Ecto neural progenitor cell (in vitro differentiated cells): Measurements from ENCODE around the gene PDLIM7.
A peak's percentile ranks its signal among the peaks of the same experiment; 100 is the strongest.
"Not testable (repeated sequence)": the region's sequence is repeated elsewhere in the genome, so short reads cannot be mapped to it uniquely, and the experiment has no call there.

ENCODE experiments used
- DNase-seq: peaks from one replicate; pipeline ENCODE4 v3.0.0-alpha.2; 2018; ENCODE audit warnings: low spot score

PDLIM7 gene, protein sequence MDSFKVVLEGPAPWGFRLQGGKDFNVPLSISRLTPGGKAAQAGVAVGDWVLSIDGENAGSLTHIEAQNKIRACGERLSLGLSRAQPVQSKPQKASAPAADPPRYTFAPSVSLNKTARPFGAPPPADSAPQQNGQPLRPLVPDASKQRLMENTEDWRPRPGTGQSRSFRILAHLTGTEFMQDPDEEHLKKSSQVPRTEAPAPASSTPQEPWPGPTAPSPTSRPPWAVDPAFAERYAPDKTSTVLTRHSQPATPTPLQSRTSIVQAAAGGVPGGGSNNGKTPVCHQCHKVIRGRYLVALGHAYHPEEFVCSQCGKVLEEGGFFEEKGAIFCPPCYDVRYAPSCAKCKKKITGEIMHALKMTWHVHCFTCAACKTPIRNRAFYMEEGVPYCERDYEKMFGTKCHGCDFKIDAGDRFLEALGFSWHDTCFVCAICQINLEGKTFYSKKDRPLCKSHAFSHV

DNA sequence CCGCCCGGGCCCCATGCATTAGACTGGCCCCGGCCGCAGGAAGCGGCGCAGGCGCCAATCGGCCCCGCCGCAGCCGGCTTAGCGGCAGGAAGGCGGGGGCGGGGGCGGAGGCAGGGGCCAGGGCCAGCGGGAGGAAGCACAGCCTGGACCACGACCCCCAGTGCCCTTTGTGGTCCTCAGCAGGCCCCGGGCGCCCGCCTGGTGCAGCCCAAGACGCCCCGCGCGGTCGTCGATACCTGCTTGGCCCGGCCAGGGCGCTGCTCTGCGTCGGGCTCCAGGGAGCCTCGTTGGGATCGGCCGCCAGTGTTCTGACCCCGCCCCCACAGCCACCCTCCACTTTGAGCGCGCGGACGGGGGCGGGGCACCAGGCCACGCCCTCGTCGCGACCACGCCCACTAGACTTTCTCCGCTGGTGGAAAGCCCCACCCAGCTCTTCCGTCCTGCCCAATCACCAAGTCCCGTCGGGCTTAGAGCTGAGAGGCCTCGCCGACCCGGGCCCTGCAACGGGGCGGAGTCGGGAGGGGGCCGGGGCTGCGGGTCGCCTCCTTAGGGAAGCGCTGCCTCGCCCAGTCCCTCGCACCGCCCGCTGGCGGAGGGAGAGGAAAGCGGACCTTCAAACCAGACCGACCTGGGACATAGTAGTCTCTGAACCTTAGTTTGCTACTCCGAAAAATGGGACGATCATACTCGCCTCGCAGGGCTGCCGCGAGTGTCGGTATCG, at the start of gene PDLIM7:
PDLIM7 (minus strand) TSS at position 313 of the 721 bp plus-strand sequence. CDS start 1,092 bp downstream, outside the sequence.
- peak; percentile 98 for DNase-seq

DNA sequence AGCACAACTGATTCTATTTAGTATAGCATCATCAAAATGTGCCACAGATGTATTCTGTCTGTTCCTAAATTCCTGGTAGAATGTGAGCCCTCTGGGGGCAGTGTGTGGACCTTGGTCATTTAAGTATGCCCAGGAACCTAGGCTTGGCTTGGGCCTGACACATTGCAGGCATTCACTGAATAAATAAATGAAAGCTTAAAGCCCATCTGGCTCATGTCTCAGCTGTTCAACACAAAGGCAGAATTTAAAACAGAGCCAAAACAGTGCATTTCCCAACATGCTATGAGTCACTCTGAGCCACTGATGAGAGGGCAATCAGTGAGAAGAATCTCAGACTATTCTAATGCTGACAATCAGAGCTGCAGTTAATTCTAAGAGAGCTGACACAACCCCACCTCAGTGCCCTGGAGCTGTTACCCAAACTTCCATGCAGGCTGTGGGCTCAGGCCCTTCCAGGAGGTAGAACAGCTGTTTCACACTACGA, 48.9 kb upstream of the PDLIM7 start:
- DNase-seq: no peak

DNA sequence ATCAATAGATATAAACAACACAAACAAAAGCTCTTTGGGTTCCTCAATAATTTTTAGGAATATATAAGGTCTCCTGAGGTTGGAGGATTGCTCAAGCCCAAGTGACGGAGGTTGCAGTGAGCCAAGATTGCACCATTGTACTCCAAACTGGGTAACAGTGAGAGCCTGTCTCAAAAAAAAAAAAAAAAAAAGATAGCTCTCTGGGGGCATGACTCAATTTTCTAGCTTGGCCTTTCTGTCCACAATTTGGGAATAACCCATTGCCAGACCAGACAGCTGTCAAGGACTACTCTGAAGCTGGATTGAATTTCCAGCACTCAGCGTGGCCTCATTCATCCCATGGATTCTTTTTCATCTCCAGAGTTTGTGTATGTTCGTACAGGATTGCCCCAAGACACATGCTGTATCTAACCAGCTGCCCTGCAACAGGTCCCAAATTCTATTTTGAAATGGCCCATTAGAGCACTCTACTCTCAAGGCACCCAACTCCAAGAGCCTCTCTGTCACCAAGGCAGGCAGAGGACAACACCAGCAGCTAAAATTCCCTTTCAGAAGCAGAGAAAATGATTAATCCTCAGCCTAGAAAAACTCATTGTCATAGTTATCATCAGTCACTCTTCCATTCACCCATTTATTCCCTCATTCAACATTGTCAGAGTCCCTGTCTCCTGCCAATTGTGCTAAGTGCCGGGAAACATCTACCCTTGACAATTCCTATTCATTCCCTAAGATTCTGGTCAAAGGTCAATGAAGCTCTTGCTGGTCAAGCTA, 48.3 kb upstream of the PDLIM7 start:
- DNase-seq: no peak

DNA sequence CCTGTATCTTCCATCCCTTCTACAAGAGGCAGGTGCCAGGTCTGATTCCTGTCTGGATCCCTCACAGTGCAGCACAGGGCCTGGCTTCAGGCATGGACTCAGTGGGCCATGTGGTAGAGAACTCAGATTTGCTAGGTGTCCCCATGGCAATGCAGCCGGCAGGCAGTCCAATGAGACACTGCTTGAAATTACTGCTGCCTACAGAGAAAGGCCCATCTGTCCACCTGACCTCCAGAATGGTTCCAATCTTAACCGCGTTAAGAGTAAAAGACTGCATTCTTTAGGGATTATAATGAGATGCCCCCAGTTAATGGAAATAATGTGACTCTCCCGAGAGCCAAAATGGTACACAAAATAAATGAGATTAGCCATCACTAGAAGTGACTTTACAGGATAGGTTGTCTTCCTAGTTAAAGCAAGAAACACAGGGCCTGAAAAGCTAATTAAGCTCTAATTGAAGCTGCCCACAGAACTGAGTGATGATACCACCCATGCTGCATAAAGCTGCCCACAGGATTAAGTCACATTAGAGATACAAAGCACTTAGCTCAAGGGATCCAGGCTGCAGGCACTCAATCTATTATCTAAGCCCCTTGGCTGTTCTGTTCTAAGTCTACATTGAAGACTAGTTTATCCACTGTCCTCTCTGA, 45.5 kb upstream of the PDLIM7 start:
- no peak for DNase-seq

DNA sequence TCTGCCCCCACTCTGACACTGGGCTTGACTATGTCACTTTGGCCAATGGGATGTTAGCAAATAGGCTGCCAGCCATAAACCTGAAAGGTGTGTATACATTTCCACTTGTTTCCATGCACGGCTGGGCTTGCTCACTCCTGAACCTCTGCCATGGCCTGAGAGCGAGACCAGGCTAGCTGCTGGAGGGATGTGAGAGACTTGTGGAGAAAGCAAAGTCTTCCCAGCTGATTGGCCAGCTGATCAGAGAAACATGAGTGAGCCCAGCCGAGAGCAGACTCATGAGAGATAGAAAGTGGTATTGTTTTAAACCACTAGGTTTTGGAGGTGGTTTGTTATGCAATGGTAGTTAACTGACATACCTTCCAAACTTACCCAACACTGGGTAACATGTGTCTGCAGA, 43.0 kb upstream of the PDLIM7 start:
- DNase-seq: no peak

DNA sequence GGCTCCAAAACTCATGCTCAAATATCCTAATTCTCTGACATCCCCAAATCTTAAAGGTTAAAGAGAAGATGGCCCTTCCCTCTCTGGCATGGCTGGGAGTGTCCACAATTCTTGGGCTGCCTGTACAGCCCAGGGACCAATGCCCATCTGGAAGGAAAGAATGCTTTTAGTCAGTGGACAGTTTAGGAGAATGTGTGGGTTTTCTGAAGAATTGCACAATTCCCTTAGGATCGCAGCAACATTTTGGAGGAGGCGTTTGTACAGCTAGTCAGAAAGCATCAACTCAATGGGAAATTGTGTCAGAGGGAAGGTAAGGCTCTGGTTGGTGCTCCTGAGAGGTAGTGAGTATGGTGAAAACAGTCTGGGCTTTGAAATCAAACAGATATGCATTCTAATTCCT, 42.0 kb upstream of the PDLIM7 start:
- no peak for DNase-seq

DNA sequence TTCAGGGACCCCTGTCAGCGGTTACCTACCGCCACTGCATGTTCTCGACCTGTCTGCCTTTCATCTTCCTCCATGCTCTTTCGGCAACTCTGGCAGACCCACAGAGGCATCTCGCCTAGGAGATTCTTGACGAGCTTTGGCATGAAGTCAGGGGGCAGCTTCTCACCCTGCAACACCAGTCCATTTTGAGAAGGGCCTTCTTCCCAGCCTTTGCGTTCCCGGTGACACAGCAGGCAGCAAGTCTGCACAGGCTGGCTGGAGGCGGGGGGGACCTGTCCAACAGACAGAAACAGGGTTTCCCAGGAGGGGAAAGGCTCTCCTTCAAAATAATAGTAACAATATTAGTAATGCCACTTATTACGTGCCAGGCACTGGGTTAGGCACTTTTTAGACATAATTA, 41.5 kb upstream of the PDLIM7 start:
- DNase-seq: no peak

DNA sequence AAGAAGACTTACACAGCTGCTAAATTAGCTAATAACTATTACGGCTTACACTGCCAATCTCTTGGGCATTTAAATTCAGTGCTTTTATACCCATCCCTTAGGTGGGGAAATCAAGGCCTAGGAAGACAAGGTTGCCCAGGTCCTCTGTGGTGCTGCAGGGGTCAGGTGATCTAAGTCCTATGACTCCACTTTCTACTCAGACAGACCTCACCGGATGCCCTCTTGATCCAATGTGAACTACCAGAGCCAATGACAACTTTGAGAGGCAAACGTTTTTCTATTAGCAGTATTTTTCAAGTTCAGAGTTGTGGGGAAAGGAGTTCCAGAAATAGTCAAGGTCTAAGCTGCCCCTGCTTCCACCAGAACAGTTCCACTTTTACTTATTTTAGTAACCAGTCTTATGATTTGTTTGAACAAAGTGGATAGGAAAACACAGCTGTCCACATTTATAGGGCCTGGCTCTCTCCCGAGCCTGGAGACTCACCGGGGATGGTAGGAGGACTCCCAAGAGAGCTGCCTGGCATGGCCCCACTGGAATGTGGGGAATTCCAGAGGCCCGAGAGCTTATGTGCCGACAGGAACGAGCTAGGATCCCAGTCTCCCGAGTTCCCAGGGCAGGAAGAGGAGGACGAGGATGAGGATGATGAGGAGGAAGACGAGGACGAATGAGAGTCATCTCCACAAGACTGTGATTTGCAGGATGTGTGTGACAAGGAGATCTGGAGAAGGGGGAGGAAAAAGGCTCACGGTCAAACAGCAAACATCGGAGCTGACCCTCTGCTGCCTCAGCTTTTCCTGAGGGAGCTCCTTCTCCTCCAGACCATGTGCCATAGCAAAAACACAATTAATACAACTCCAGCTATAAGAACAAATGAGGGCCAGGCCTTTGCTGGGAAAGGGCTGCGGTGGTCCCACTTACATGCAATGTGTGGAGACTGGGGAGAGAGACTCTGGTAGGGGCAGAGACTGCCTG, 40.3 kb upstream of the PDLIM7 start:
- DNase-seq: no peak

DNA sequence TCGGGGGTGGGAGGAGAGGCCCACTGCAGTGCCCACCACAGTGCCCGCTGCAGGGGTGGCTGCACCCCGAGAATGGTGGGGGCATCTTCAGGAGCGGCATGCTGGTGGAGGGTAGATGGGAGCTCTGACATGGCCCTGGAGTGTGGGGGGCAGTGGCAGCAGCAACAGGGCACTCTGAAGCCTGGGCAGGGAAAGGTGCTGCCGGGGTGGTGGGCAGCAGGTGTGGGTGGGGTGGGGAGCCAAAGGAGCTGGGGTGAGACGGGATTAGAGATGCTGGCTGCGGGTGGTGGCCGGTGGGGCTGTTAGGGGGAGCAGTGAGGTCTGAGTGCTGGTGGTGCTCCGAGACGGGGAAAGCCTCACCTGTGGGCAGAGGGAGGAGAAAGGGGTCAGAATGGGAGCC, 39.0 kb upstream of the PDLIM7 start:
- no peak for DNase-seq

DNA sequence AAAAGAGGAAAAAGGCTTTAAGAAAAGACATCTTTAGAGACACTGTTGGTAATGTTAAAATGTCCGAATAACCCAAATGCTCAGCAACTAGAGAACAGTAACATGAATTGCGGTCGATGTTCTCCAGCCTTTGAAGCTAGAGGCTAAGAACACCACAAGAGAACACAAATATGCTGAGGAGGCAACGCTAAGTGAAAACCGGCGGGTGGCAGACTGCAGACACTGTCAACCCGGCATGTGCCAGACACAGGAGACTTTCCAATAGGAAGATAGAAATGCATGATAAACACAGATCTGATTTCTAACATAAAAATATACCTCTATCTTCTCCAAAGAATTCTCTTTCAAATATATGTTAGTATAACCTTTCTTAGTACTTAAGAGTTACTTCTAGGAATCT, 37.7 kb upstream of the PDLIM7 start:
- no peak for DNase-seq

DNA sequence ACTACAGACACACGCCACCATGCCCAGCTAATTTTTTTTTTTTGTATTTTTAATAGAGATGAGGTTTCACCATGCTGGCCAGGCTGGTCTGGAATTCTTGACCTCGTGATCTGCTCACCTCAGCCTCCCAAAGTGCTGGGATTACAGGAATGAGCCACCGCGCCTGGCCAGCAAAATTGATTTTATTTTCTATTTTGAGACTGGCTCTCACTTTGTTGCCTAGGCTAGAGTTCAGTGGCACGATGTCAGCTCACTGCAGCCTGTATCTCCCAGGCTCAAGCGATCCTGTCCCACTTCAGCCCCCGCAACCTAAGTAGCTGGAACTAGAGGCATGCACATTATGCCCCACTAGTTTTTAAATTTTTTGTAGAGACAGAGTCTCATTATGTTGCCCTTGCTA, 37.0 kb upstream of the PDLIM7 start:
- DNase-seq: not testable (repeated sequence)

DNA sequence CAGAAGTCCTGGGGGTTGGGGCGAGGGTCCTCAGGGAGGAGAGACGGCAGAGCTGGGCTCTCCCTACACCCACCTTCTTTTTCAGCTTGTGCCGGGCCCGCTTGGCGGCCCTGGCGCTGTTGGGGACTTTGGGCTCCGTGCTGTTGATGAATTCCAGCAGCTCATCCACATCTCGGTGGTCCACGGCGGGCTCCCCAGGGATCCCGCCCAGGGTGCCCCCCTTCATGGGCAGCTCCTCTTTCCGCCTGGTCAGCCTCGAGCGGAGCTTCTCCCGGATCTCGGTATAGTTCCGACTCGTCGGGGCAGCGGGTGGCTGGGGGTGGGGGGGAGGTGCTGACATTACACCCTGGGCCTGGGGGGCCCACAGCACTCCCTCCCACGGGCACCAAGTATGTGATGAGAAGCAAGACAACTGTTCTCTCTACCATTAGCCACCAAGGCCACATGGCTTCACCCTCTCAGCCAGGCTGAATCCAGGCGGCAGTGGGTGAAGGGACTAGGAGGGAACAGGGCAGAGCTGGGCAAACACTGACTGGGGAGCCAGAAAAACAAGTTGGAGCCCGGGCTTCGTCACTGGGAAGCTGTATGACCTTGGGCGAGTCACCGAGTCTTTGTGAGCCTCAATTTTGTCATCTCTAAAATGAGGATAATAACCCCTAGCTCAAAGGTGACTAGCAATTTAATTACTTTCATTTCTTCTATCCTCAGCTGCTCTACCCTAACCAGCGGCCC, 34.0 kb upstream of the PDLIM7 start:
- DNase-seq: no peak

DNA sequence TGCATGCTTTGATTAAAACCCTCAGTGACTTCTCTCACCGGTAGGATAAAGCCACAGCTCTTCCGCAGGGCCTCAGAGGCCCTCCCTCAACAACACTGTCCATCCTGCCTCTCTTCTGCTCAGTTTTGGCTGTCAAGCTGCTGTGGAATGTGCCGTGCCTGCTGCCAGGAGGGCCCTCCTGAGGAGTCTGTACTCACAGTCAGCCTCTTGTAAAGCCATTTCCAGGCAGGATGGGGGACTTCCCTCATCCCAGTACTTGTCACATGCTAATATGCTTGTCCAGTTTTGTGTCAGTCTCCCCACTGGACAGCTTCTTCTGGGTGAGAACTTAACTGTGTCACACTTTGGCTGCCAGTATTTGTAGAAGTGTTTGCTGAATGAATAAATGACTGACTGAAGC, 33.2 kb upstream of the PDLIM7 start:
- no peak for DNase-seq

DNA sequence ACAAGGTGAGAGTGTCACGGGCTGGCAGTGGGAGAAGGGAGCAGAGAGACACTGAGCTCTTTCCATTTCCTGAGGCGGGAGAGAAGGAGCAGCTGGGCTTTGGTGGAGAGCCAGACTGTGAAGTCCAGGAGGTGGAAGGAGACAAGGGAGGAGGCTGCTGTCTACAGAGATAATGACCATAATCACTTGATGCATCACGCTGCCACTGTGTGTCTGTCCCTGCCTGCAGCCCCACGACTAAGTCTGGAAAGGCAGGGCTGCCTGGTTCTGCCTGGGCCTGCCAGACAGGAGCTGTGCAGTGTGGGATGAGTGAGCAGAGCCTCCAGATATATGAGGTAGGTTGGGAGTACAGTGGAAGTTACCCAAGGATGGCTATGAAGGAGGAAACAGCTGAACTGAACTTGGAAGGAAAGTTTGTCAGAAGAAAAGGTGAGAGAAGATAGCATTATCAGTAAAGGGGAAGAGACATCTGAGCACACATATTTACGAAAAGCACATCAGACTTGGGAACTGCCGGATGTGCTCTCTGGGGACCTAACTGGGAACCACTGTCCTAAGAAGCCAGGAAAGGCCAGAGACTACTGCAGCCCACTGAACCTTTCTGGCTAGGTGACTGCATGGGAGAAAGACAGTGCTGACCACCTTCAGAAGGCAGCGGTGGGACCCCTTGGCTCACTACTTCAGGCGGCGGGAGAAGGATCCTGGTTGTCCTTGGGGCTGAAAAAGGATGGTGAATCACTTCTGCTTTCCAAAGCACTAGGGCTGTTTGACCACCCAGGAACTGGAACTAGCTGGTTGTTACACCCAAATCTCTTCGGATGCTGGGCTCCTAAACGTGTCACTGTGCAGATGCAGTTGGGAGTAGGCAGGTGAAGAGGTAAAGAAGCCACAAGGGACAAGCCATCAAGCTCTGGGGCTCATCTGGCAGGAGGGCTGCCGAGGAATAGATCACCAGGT, 32.1 kb upstream of the PDLIM7 start:
- DNase-seq: no peak

DNA sequence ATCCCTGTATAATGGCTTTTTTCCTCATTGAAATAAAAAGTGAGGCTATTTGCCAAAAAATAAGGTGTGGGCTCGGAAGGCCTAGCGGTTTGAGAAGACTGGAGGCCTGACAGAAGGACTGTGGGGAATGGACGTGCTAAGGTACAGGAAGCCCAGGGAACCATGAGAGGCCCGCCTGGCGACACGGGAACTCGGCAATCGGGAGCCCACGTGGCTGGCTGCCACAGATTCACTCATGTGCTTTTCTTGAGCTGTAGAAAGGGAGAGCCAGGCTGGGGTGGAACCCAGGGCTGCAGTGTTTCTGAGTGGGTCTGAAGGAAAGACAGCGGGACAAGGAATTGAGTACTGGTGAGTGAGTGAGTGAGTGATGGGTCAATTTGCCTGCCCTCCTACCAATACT, 31.2 kb upstream of the PDLIM7 start:
- no peak for DNase-seq

DNA sequence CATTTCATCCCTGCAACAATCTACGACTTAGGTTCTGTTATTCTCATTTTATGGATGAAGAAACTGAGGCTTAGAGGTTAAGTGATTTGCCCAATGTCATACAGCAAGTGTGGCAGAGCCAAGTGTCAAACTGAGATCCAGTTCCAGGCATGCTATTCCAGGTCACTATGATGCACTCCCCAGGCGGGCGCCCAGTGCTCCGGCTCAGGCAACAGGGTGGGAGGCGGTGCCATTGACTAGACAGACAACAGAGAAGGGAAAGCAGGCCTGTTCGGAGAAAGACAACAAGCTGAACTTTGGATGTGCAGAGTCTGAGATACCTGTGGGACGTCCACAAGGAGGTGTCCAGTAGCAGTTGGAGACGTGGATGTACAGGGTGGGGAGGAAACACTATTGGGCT, 30.2 kb upstream of the PDLIM7 start:
- DNase-seq: no peak

DNA sequence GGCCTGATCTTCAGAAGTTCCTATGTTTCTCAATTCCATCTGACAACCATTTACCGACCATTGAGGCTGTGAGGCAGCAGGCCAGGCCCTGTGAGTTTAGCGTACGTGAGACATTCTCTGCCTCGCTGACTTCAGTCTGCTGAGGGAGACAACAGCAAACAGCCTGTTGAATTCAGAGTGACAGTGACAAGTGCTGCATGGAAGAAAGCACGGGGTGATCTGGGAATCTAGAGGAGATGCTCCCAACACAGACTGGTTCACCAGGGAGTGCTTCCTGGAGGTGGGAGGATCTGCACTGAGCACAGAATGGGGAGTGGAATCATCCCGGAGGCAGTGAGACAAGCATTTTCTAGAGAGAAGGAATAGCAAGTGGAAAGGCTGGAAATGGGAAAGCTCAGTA, 29.4 kb upstream of the PDLIM7 start:
- DNase-seq: no peak

DNA sequence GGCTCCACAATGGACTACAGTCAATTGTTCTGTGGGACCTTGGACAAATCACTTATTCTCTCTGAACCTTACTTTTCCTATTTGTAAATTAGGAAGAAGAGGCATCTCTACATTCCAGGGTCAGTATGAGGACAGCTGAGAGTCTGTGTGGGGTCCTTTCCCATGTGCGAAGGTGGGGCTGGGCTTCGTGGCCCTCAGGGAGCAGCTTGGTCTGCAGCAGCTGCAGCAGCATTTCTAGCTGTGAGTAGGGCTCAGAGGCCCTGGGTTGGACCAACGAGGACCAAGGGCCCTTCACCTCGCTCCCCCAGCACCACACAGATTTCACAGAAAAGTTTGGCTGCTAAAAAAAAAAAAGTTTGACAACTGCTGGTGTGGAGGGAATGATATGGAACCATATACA, 28.8 kb upstream of the PDLIM7 start:
- DNase-seq: no peak
